KBM-7 (cell line): ENCODE results near the gene CORO7.

Experiments
- DNase-seq: peaks from one replicate; pipeline ENCODE4 v3.0.0-alpha.2; 2015
- in situ Hi-C: fragments of 300-500 bp; cut with MboI; formaldehyde crosslinking; loops from 2 replicates; pipeline ENCODE4 v1.14.3; 2020; ENCODE audit warnings: low sequenced_read_pairs, low pct_unique_long_range_greater_than_20kb, mixed read lengths

The CORO7 gene

GRCh38 chr16:4376126-4376892, 40.1 kb downstream of the CORO7 start:
- in situ Hi-C loops = no loop called here
- no peak for DNase-seq

GRCh38 chr16:4375717-4376116, 40.7 kb downstream of the CORO7 start:
- in situ Hi-C loops = no loop called here
- DNase-seq = no peak

DNA sequence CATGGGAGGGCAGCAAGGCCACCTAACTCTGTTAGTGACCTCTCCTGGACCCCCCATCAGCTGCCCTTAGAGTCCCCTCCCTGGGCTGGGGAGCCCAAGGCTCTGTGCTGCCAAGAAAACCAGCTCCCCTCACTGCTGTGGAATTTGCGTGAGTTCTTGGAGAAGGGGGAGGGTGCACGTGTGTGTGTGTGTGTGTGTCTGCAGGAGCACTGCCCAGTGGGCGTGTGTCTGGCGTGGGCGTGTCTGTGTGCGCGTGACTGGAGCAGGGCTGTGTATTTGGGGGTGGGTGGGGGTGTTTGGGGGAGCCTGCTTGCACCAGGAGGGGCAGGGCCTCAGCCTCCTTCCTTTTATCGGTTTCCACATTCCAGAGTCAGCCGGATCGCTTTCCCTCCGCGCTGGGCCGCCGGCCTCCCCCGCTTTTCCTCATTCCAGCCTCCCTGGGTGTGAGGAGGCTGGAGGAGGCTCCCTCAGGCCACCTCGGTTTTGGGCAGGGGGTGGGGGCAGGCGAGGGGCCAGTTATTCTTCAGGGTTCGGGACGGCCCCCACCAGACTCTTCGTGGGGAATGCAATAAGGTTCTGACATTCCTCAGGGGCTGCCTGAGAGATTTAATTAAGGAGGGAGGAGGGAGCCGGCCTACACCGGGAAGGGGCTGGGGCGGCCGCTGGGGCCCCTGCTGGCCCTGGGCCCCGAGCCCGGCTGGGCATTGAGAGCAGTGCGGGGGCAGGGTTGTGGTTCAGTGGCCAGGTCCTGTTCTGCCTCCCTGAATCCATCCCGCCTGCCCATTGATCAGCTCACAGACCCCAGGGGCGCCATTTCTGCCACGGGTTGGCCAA, 42.3 kb downstream of the CORO7 start:
- no peak for DNase-seq
- in situ Hi-C loops = no loop called here

DNA sequence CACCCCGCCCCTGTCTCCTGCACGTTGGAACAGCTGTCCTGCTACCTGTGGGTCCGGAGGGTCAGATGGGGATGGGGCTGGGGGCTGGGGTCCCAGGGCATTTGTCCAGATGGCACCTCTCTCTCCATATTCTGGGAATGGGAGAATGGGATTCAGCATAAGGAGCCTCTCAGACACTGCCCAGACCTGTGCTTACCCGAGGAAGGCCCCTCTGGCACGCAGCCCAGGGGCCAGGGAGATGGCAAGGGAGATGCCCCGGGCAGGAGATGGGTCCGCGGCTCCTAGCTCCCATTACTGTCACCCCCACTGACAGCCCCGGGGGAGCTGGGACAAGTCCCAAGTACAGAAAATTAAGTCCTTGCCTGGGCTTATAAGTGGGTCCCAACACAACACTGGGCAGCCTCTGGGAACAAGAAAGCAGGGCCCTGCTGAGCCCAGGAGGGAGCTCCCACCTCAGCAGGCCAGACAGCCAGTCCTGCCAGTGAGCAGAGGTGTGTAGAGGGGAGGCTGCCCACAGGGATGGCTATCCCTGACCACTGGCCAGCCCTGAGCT, 43.0 kb downstream of the CORO7 start:
- in situ Hi-C loops = no loop called here
- DNase-seq = no peak

GRCh38 chr16:4372578-4373355, 43.6 kb downstream of the CORO7 start:
- in situ Hi-C loops = no loop called here
- no peak for DNase-seq

- in situ Hi-C loops = no loop called here
- DNase-seq = no peak
Measured at GRCh38 chr16:4372001-4372577, 44.3 kb downstream of the CORO7 start.

- DNase-seq = no peak
- in situ Hi-C loops = no loop called here
Measured at GRCh38 chr16:4371357-4372000, 44.9 kb downstream of the CORO7 start, which contains the start of gene VASN. Gene VASN, plus strand, starts transcription at chr16:4371848. Its CDS starts 9,030 bp downstream, at chr16:4380878.

GRCh38 chr16:4370570-4371356, 45.6 kb downstream of the CORO7 start:
- peak; percentile 53 for DNase-seq
- in situ Hi-C loops = no loop called here

GRCh38 chr16:4370151-4370550, 46.2 kb downstream of the CORO7 start:
- no peak for DNase-seq
- in situ Hi-C loops = no loop called here

DNA sequence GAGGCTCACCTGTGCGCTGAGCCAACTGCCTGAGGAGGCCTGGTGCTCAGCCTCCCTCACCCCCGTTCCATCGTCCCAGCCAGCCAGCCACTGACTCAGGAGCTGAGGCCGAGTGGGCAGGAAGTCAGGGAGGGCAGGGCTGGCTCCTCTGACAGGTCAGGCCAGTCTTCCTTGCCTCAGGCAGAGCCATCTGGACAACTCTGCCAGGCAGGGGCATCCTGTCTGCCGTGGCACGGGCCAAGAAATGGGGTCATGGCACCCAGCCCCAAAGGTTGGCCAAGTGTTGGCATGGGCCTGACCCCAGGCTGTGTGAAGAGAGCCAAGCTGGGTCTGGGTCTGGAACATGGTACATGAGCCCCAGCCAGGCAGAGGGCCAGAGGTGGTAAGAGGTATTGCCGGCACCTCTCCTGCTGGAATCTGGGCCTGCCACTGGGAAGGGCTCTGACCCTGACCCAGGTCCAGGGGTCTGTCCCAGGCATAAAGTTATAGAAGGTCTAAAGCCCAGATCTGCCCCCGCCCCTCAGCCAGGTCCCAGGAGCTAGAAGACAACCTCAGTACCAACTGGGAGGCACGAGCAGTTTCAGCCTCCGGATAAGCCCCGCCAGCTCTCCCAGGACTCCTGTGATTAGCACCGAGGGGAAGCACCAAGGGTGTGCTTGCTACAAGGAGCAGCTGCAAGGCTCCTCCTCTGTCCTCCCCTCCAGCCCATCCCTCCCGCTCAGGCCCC, 47.2 kb downstream of the CORO7 start:
- no peak for DNase-seq
- in situ Hi-C loops = no loop called here

- in situ Hi-C loops = no loop called here
- DNase-seq = no peak
Measured at GRCh38 chr16:4367393-4367856, 49.0 kb downstream of the CORO7 start.

DNA sequence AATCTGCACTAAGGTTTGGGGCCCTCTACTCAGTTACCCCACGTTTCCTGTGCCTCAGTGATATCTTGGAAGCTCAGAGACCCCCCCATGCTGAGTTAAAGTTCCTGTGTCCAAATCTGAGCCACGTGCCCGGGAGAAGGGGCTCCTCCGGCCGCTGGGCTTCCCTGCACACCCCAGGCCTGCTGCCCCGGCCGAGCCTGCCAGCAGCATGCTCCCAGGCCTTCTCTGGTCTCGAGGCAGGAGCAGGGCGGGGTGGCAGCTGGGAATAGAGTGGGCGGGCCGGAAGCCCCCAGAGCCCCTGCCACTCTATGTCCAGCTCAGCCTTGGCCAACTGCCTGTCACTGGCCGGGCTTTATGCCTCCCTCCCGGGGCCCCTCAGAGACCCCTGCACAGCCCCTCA, 50.4 kb downstream of the CORO7 start:
- no peak for DNase-seq
- in situ Hi-C loops = no loop called here

DNA sequence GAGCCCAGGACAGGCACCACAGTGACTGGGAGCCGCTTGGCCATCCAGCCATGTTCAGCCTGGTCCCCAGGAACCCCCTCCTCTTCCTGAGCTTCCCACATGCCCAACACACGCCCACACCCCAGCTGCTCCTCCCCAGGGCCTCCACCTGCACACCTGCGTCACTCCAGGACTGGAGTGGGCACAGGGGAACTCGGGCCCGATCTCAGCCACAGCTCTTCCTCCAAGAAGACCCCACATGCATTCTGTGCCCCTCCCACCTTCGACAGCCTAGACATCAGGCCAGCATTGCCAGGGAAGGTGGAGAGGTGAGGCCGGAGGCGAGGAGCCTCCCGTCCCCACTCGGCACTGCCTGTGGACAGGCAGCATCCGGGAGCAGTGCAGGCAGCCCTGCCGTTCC, 50.8 kb downstream of the CORO7 start:
- no peak for DNase-seq
- in situ Hi-C loops = no loop called here

- DNase-seq = no peak
- in situ Hi-C loops = no loop called here
Measured at GRCh38 chr16:4365014-4365406, 51.4 kb downstream of the CORO7 start.

GRCh38 chr16:4364196-4365013, 52.0 kb downstream of the CORO7 start:
- DNase-seq = no peak
- in situ Hi-C loops = no loop called here

- DNase-seq = no peak
Measured at GRCh38 chr16:4362476-4363135, 53.8 kb downstream of the CORO7 start.

More at GRCh38 chr16:4362476-4363135, 53.8 kb downstream of the CORO7 start:
- in situ Hi-C loops = no loop called here
